Muscle of leg (tissue), 11 donors: ENCODE data around the gene FAM83G. TPM values are rescaled to one million over a fixed set of nuclear protein-coding genes. Genes with fewer than 3 reads are reported as not detected.

Experiments used
- DNase-seq: peaks from one replicate; pipeline ENCODE4 v3.0.0; 2013
- H3K27ac ChIP-seq: one replicate; pipeline ENCODE4 v1.5.1; 2013; ENCODE audit warnings: mild to moderate bottlenecking, low read length, control low read depth
- H3K27me3 ChIP-seq: one replicate; pipeline ENCODE4 v1.6.1; 2013; ENCODE audit warnings: low read length; ENCODE audit not compliant: control insufficient read depth, insufficient read depth
- H3K36me3 ChIP-seq: one replicate; pipeline ENCODE4 v1.6.1; 2013; ENCODE audit warnings: low read length; ENCODE audit not compliant: control insufficient read depth, insufficient read depth
- H3K4me1 ChIP-seq: one replicate; pipeline ENCODE4 v1.6.1; 2013; ENCODE audit warnings: low read length; ENCODE audit not compliant: control insufficient read depth, insufficient read depth
- H3K4me3 ChIP-seq: one replicate; pipeline ENCODE4 v1.5.1; 2013; ENCODE audit warnings: low read length, control low read depth
- H3K9me3 ChIP-seq: replicated peaks from 2 replicates; pipeline ENCODE4 v1.6.1; 2013; ENCODE audit warnings: low read depth, low read length; ENCODE audit not compliant: control insufficient read depth
- WGBS: methylation state at CpG from one replicate; pipeline ENCODE4 v1.1.5; 2013; ENCODE audit warnings: missing lambda C conversion rate; ENCODE audit not compliant: insufficient coverage; 5-methylcytosine and 5-hydroxymethylcytosine counted together
- polyA plus RNA-seq, 8 donors: library from polyadenylated mRNA; unstranded; fragments of 120-200 nt; gene quantifications; one replicate each; pipeline versions ENCODE4 v1.2.1 to v1.2.3, GENCODE V29; 2013; ENCODE audit warnings: inconsistent platforms in 1 of 8, low replicate concordance in 1 of 8; ENCODE audit not compliant: insufficient read length in 8 of 8, insufficient read depth in 1 of 8
- total RNA-seq: library from RNA; stranded (reverse); fragments of 120-200 nt; gene quantifications from one replicate; pipeline ENCODE4 v1.2.4, GENCODE V29; 2013

The FAM83G gene
- total and polyA plus RNA-seq, 9 donors, result 0.11 to 1.4 (median 0.26) TPM

DNA sequence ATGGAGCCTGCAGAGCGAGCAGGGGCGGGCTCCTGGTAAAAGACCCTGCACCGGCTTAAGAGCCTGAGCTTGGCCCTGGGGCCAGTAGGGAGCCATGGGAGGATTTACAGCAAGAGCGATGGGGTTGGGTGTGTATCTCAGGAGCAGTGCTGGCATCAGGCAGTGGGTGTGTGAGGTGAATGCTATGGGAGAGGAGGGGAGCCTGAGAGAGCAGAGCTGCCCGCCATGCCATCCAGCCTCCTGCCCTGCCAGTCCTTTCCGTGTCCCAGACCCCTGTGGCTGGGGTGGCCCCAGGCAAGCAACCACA, 23.3 kb downstream of the FAM83G start:
- WGBS, result 65% methylated on average over 6 of the region's 6 CpGs
- Histone ChIP-seq H3K9me3 (no peaks in the 10 kb centered on the region), H3K27me3 (no peaks in the 10 kb centered on the region), H3K36me3 (no peaks in the 10 kb centered on the region), H3K4me1 (peaks cover 6% of the 10 kb centered on the region), H3K4me3 (no peak overlapping the region), H3K27ac (no peak overlapping the region)
- DNase-seq, result no peak

DNA sequence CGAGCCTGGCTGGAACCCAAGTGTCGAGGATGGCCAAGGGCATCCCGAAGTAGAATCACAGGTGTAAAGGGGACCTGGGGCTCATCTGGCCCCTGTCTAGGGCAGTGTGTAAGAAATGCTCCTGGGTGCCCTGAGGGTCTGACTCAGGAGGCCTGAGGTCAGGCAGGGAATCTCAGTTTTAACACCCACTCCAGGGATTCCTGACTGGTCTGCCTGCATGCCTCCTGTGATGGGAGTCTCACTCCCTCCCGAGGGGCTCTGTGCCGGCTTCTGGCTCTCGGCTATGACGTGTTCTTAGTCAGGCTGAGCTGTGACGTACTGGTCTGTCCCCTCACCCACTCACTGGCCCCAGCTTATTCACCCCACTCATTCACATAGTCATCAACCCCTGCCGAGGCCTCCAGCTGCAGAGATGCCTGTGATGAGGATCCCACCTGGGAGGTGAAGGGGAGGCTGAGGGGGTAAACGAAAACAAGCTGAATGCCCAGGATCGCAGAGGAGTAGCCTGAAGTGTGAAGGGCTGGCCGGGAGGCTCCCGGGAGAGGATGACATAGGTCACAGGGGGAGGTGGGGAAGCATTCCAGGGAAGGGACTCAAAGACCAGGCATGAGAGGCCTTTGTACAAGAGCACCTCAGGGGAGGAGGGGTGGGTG, 23.8 kb downstream of the FAM83G start:
- Histone ChIP-seq H3K27me3 (no peaks in the 10 kb centered on the region), H3K9me3 (no peaks in the 10 kb centered on the region), H3K36me3 (no peaks in the 10 kb centered on the region), H3K4me3 (no peak overlapping the region), H3K4me1 (peaks cover 6% of the 10 kb centered on the region), H3K27ac (no peak overlapping the region)
- WGBS, result 50% methylated on average over 9 of the region's 13 CpGs
- DNase-seq, result no peak

DNA sequence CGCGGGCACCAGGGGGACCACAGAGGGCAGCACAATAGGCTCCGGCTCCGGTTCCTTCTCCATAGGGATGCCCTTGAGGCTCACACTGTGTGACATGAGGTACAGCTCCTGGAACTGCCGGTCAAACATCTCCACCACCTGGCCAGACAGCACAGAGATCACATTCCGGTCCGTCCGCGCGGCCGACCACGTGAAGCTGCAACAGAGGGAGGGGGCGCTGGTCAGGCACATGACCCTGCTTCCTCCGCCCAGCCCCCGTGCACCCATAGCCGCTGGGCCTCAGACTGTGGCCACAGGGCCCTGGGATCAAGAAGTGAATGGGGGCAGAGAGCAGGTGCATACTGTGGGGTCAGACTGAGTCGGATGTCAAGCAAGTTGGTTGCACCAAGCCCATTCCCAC, 25.9 kb downstream of the FAM83G start:
- DNase-seq, result no peak
- Histone ChIP-seq H3K36me3 (no peaks in the 10 kb centered on the region), H3K4me1 (peaks cover 6% of the 10 kb centered on the region), H3K27me3 (no peaks in the 10 kb centered on the region), H3K4me3 (no peak overlapping the region), H3K9me3 (no peaks in the 10 kb centered on the region), H3K27ac (no peak overlapping the region)
- WGBS, result 77% methylated on average over 10 of the region's 17 CpGs

DNA sequence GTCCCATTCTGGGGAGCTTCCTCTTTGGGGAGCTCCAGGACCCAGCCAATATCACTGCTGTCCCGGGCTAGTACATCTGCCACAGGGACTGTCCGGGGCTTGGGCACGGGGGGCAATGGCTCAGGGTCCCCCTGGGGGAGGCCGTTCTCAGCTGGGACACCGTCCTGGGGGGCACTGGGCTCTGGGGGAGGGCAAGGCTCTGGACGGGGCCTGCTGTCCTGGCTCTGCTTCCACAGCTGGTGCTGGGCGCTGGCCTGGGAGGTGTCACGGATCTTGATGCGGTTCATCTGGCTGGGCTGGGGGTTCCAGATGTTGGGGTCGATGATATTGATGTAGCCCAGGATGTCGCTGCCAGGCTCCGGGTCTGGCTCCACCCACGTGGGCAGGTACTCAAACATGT, 26.5 kb downstream of the FAM83G start:
- WGBS, result 82% methylated on average over 13 of the region's 13 CpGs
- no peak for DNase-seq

DNA sequence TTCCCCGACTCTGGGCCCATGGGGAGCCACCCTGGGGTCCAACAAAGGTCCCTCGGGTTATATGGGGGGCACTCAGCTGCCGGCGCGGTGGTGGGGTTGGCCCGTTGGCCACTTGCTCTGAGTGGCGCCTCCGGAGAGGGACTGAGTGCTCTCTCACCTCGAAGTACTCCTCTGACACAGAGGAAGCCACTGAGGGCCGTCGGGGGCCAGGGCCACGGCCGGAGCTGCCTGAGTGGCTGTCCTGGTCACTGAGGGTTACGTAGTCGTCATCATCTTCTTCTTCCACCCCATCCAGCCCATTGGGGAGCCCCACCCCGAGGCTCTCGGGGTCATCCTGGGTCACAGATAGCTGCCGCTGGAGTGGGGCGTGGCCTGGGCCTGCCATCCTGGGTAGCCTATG, 26.9 kb downstream of the FAM83G start:
- 83% methylated on average over 18 of the region's 19 CpGs for WGBS
- H3K9me3 ChIP-seq, result no peaks in the 10 kb centered on the region

More for the DNA sequence above, 26.5 kb downstream of the FAM83G start:
- Histone ChIP-seq H3K36me3 (no peaks in the 10 kb centered on the region), H3K4me3 (no peak overlapping the region), H3K4me1 (peaks cover 6% of the 10 kb centered on the region), H3K27me3 (no peaks in the 10 kb centered on the region), H3K27ac (no peak overlapping the region), H3K9me3 (no peaks in the 10 kb centered on the region)

DNA sequence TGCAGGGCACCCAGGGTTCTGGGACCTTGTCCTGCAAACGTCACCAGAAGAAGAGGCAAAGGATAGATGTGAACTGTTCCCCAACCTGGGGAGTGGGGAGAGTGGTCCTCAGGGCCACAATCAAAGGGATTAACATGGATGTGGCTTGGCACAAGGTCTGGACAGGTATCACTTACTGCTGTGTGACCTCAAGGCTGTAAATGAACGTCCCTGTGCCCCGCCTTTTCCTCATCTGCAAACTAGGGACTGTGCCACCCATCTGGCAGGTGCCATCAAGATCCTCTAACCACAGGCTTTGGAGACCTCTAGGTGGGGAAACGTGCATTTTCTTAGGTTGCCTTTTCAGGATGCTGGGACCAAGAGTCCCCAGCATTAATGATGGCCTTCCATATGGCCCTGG, 27.5 kb downstream of the FAM83G start:
- H3K36me3 ChIP-seq, result no peaks in the 10 kb centered on the region
- H3K4me1 ChIP-seq, result peaks cover 6% of the 10 kb centered on the region
- no peak for DNase-seq
- no peaks in the 10 kb centered on the region for H3K9me3 ChIP-seq
- WGBS, result 85% methylated on average over 3 of the region's 4 CpGs
- H3K27me3 ChIP-seq, result no peaks in the 10 kb centered on the region
- H3K27ac ChIP-seq, result no peak overlapping the region
- no peak overlapping the region for H3K4me3 ChIP-seq

More for the DNA sequence above, 26.9 kb downstream of the FAM83G start:
- DNase-seq, result no peak
- no peaks in the 10 kb centered on the region for H3K36me3 ChIP-seq
- no peak overlapping the region for H3K4me3 ChIP-seq
- H3K27ac ChIP-seq, result no peak overlapping the region
- H3K4me1 ChIP-seq, result peaks cover 6% of the 10 kb centered on the region
- no peaks in the 10 kb centered on the region for H3K27me3 ChIP-seq

DNA sequence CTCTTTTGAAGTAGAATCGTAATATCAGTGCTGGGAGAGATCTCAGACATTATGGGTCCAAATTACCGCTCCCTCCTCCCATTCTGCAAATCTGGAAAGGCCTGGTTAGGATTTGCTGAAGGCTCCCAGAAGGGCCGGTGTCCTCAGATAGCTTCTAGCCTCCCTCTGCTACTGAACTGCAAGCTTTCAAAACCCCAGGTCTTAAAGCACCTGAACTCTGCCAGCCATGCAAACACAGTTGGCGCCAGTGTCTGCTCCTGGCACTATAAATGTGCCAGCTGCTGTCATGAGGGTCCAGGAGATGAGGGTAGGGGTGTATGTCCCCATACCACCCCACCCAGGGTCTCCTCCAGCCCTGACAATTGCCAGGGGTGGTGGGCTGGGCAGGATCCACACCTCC, 28.4 kb downstream of the FAM83G start:
- H3K9me3 ChIP-seq, result no peaks in the 10 kb centered on the region
- no peak for DNase-seq
- no peak overlapping the region for H3K4me3 ChIP-seq
- H3K27ac ChIP-seq, result no peak overlapping the region
- peaks cover 4% of the 10 kb centered on the region for H3K4me1 ChIP-seq
- no peaks in the 10 kb centered on the region for H3K36me3 ChIP-seq
- WGBS, result 100% methylated on average over 1 of the region's 4 CpGs
- no peaks in the 10 kb centered on the region for H3K27me3 ChIP-seq

DNA sequence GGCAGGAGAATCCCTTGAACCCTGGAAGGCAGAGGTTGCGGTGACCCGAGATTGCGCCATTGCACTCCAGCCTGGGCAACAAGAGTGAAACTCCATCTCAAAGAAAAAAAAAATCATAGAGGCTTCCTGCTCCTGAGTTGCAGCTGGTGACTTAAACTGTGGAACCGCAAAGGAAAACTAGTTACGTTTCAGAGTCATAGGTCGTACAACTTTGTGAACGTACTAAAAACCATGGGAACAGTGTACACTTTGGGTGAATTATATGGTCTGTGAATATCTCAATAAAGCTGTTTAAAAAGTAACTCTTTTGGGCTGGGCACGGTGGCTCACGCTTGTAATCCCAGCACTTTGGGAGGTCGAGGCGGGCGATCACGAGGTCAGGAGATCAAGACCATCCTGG, 29.0 kb downstream of the FAM83G start:
- no peaks in the 10 kb centered on the region for H3K9me3 ChIP-seq
- H3K36me3 ChIP-seq, result no peaks in the 10 kb centered on the region
- DNase-seq, result no peak
- no peaks in the 10 kb centered on the region for H3K4me1 ChIP-seq
- H3K27ac ChIP-seq, result no peak overlapping the region
- H3K4me3 ChIP-seq, result no peak overlapping the region
- 85% methylated on average over 13 of the region's 13 CpGs for WGBS
- H3K27me3 ChIP-seq, result no peaks in the 10 kb centered on the region

DNA sequence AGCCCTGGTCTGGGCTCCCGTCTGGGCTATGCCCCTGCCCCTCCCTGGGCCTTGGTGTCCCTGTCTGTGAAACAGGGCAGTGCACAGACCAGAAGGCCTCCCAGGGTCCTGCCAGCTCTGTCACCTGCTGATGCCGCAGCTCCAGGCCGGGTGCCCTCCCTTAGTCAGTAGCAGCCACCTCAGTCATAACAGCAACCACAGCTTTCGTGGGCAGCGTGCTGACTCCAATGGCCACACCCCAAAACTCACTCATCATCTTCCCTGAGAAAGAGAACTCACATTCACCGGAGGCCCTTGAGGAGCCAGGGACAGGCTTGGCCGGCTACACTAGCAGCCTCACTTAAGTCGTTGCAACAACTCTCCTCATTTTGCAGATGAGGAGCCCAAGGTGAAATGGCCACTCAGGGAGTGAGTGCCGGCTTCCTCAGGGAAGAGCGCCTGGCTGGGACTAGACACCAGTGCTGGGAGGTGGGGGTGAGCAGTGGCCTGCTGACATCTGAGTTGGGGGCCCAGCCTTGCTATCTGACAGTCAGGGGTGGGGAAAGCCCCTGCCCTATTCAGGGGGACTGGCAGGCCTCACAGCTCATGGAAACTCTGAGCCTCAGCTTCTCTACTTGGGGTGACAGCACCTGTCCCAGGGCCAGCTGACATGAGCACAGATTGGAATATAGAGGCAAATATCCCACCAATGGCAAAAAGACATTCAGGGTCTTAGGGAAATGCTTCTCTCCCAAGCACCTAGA, 30.0 kb downstream of the FAM83G start:
- H3K4me1 ChIP-seq, result no peaks in the 10 kb centered on the region
- no peak overlapping the region for H3K27ac ChIP-seq
- no peak overlapping the region for H3K4me3 ChIP-seq
- H3K9me3 ChIP-seq, result no peaks in the 10 kb centered on the region
- no peaks in the 10 kb centered on the region for H3K27me3 ChIP-seq
- 75% methylated on average over 10 of the region's 10 CpGs for WGBS
- no peak for DNase-seq
- no peaks in the 10 kb centered on the region for H3K36me3 ChIP-seq

DNA sequence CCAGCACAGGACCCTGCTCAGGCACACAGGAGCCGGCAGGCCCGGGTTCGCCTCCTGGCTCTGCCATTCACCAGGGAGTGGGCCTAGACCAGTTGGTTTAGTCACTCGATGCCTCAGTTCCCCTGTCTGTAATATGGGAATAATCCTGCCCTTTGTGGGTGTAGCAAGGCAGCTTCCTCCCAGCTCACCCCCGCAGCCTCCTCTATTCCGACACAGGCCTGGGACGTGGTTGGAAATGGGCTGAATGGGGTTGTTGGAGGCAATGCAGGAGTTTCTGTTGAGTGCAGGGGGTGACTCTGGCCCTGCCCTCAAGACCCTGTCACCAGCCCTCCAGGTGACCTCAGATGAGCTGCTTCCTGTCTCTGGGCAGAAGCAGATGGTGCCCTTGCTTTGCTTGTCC, 32.8 kb downstream of the FAM83G start:
- Histone ChIP-seq H3K36me3 (no peaks in the 10 kb centered on the region), H3K4me3 (no peak overlapping the region), H3K27ac (no peak overlapping the region), H3K27me3 (no peaks in the 10 kb centered on the region), H3K9me3 (no peaks in the 10 kb centered on the region), H3K4me1 (peaks cover 22% of the 10 kb centered on the region)
- DNase-seq, result no peak
- WGBS, result 60% methylated on average over 1 of the region's 7 CpGs
